Fibroblast of skin of abdomen (primary cell): ENCODE results near the gene RASA4B. TPM values are rescaled to one million over a fixed set of nuclear protein-coding genes. Genes with fewer than 3 reads are reported as not detected.
"Not testable (repeated sequence)": the region's sequence is repeated elsewhere in the genome, so short reads cannot be mapped to it uniquely, and the experiment has no call there.

Source experiments
- DNase-seq: peaks from one replicate; pipeline ENCODE4 v3.0.0-alpha.2; 2013
- polyA plus RNA-seq, 2 experiments: library from polyadenylated mRNA; unstranded; fragments of 120-200 nt; gene quantifications; one replicate each; pipeline ENCODE4 v1.2.1, GENCODE V29; 2013; ENCODE audit not compliant: insufficient read length in 2 of 2

The RASA4B gene
- polyA plus RNA-seq (2013, experiment 1 of 2; ENCODE audit: insufficient read length): 11.3 TPM
- 14.0 TPM for polyA plus RNA-seq (2013, experiment 2 of 2; ENCODE audit: insufficient read length)

DNA sequence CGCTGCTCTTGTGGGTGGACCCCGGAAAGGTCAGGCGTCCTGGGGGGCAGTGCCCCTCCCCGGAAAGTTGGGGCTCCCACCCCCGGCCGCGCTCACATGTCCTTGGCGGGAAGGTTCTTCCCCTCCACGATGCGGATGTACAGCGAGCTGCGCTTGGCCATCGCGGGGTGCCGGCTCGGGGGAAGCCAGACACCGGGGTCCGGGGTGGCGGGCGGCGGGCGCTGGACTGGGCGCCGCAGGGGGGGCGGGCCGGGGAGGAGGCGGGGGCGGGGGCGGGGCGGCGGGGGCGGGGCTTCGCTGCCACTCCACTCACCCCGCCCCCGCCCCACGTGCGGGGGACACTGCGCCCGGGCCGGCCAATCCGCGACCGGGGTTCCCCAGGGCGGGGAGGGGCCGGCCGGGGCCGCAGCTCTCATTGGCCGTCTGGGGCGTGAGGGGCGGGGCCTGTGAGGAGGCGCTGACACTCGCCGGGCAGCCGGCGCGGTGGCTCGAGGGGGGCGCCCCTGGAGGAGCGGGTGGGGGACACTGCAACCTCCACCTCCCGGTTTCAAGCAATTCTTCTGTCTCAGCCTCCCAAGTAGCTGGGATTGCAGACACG lies at the start of gene RASA4B:
TSS of gene RASA4B (minus strand) at position 228 of the 598 bp plus-strand sequence. CDS start at position 161, 67 bp downstream.
- peak; percentile 7 for DNase-seq

DNA sequence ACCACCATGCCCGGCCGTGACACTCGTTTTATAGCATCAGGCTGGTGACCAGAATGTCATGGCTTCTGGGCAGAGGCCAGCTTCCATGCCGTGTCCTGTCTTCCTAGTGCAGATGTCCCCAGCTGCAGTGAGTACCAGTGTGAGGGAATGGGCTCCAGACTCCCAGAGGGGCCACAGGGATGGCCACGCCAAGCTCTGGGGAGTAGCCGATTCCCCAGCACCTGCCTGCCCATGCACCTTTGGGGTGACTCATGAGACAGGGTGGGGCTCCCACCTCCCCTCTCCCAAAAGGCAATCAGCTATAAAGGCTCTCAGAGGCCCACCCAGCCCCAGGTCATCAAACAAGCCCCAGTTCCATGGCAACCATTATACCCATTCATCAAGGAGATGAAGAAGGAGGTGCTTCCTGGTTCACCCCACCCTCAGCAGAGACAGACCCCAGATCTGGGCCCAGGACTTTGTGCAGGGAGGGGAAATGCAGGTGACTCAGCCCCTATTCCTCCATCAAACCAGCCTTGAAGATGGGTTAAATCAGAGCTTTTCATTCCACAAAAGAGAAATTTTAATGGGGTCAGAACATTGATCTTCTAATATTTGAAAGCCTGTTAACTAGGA lies 33.3 kb upstream of the RASA4B start, which contains the start of gene SPDYE2:
TSS of gene SPDYE2 (plus strand) at position 419 of the 615 bp plus-strand sequence. CDS start 2,030 bp downstream, outside the sequence.
- DNase-seq: not testable (repeated sequence)

DNA sequence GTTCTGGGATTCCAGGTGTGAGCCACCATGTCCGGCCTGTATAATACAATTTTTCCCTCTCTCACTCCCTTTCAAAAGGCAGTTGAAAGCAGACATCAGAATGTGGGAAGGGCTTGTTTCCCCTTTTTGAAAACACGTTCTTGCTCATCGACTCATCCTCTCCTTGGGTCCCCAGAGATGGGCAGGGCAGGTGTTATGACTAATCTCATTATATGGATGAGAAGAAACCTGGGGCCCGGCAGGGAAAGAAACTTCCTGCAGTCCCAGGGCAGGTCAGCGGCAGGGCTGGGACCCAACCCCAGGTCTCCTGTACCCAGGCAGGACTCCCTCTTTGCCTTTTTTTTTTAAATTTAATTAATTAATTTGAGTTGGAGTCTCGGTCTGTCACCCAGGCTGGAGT lies 28.8 kb upstream of the RASA4B start:
- DNase-seq: not testable (repeated sequence)

DNA sequence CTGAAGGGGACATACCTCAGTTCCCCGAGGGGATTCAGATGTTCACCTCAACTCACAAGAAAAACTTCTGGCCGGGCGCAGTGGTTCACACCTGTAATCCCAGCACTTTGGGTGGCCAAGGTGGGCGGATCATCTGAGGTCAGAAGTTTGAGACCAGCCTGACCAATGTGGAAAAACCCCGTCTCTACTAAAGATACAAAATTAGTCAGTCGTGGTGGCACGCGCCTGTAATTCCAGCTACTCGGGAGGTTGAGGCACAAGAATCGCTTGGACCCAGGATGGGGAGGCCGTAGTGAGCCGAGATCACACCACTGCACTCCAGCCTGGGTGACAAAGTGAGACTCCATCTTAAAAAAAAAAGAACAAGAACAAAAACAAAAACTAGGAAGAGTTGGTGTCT lies 27.7 kb upstream of the RASA4B start:
- not testable (repeated sequence) for DNase-seq

DNA sequence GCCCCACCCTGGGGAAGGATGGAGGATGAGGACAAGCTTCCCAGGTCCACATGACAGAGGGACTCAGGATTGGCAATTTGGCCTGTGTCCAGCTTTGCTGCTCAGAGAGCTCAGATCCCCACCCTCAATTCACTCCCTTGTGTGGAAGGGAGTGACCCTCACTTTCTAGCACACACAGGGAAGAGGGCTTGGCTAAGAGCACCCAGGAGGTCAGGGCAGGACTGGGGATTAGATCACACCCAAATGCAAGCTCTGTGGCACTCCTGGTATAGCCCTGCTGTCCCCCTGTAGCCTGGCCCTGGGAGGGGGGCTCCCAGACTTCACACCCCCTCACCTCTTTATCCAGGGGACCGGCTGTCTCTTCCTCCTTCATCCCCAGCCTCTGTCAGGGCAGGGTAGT lies 26.8 kb upstream of the RASA4B start:
- DNase-seq: not testable (repeated sequence)

DNA sequence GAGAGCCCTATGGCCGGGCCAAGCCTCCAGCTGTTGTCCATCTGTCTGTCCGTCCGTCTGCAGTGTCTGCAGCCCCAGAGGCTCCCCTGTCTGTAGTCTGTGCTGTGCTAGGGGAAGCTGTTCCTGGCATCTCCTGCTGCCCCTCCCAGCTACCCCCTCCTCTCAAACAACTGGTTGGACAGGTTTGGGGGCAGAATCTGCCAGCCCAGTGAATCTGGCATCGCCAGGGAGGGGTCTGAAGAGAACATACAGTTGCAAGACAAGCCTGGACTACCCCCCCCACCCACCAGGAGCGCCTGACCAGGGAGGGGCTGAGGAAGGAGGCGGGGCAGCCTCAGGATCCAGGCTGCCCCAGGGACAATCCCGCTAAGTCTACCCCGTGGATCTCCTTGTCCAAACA lies 26.0 kb upstream of the RASA4B start, which contains the start of gene UPK3BL2:
TSS of gene UPK3BL2 (minus strand) at position 101 of the 400 bp plus-strand sequence. CDS start at position 41, 60 bp downstream.
- not testable (repeated sequence) for DNase-seq

DNA sequence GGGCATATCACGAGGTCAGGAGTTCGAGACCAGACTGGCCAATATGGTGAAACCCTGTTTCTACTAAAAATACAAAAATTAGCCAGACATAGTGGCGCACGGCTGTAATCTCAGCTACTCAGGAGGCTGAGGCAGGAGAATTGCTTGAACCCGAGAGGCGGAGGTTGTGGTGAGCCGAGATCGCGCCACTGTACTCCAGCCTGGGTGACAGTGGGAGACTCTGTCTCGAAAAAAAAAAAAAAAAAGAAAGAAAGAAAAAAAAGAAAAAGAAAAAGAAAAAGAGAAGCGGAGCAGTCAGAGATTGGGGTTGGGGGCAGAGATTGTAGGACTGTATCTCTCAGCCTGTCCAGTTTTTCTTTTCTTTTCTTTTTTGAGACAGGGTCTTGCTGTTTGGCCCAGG lies 25.2 kb upstream of the RASA4B start:
- DNase-seq: not testable (repeated sequence)

DNA sequence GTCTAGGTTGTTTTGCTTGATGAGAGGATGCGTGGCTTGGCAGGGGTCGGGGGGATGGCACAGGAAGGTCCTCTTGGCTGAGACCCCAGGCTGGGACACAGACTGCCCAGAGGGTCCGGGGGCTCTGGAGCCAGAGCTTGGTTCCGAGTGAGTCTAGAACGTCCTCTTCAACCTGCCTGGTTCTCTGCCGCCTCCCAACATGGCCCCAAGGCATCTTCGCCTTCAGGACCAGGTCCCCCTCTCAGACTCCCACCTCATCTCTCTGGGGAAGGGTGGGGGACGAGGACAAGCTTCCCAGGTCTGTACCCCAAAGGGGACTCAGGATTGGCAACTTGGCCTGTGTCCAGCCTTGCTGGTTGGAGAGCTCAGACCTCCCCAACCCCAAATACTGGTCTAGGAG lies 24.5 kb upstream of the RASA4B start:
- not testable (repeated sequence) for DNase-seq

DNA sequence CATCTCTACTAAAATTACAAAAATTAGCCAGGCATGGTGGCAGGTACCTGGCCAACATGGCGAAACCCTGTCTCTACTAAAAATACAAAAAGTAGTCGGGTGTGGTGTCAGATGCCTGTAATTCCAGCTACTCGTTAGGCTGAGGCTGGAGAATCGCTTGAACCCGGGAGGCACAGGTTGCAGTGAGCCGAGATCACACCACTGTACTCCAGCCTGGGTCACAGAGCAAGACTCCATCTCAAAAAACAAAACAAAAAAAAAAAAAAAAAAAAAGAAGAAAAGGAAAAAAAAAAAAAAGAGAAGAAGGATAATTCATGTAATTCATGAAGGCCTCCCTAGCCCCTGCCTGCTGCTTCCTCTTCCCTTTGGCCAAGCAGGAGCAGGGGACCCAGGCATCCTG lies 23.0 kb upstream of the RASA4B start:
- DNase-seq: not testable (repeated sequence)

DNA sequence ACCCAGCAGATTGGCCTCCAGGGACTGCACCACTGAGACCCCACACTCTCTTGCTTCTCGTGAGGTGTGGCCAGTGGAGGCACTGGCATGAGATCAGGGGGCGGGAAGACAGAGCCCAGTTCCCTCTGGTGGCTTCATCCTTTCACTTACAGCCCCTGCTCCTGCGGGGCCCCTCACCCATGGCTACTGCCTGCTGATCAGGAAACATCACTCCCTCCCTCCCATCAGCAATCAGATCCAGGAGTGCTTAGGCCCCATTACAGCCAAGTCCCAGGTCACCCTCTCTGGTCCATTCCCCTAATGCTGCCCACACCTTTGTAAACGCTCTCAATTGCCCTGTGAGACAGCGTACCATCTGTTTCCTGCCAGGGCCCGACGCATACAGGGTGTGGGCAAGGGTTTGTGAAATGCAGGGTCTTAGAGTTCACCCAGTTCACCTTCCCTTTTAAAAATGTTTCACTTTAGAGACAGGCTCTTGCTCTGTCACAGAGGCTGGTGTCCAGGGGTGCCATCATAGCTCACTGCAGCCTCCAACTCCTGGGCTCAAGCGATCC lies 17.6 kb upstream of the RASA4B start:
- not testable (repeated sequence) for DNase-seq

DNA sequence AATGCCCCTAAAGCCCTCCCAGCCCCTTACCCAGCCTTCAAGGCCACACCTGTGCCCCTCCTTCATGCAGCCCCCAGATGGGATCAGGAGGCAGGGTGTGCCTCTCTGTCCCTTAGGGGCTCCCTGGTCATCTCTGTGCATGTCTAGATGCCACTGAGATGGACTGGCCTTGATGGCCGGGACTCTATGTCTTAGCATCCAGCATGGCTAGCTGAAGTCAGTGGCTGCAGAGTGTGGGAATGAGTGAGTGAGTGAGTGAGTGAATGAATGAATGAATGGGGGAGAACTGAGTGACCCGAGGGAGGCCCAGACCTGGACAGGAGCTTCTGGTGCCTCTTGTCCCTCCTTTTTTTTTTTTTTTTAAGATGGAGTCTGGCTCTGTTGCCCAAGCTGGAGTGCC lies 14.6 kb upstream of the RASA4B start:
- DNase-seq: not testable (repeated sequence)

DNA sequence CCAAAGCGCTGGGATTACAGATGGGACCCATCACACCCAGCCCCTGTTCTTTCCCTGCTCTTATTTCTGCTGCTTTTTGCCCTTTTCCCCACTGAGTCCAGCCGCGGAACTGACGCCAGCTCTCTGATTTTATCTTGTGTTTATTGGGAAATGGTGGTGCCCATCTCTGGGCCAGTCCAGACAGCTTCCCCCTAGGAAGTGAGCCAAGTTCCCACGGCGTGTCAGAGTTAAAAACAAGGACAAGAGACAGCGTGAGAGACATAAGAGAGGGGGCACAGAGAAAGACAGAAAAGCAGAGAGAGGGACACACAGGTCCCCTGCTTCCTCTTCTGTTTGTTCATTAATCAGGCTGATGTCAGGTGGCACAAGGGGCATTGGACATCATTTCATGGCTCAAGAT lies 14.0 kb upstream of the RASA4B start:
- not testable (repeated sequence) for DNase-seq

DNA sequence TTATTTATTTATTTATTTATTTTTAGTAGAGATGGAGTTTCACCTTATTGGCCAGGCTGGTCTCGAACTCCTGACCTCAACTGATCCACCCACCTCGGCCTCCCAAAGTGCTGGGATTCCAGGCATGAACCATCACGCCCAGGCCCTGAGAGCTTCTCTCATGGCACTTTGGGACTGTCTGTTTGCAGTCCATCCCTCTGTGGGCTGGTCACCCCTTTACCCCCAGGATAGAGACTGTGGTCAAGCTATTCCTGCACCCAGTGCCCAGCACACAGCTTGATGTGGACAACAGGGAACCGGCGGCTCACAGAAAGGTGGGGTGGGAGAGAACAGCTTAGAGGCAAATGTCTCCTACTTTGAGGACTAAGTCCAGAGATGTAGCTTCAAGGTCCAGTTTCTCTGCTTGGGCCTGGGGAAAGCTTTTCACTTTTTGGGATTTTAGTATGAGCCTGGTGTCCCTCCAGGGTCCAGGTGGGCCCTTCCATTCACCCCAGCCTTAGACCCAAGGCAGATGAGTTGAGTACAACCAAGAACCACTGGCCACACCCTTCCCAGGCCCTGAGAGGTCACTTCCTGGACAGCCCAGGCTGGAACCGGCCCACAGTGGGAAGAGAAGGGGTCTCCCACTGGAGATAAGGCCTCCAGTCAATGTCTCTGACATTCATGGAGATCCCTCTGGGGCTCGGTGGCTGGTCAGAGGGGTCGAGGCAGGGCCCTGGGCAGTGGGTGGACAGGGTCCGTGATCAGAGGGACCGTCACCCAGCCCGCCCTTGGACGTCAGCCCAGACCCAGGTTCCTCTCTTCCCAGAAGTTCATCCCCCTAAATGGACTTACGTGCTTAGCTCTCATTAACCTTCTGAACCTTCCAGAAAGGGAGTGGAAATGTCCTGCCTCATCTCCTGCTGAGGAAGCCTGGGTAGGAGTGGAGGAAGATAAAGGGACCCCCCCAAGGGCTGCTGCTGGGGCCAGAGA lies 10.5 kb upstream of the RASA4B start:
- not testable (repeated sequence) for DNase-seq

DNA sequence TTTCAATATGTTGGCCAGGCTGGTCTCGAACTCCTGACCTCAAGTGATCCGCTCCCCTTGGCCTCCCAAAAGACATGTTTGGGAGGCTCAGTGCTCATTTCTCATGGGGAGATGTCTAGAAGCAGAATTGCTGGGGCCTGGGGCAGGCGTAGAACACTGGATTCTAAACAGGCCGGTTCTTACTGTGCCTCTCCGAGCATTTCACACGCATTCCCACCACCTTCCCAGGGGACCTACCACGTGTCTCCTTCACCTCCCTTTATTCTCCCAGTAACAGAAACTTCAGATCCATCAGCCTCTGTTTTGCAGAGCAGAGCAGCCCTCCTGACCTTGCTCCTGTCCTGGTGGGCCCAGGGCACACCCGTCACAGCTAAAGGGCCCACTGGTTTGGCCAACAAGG lies 9.6 kb upstream of the RASA4B start:
- DNase-seq: not testable (repeated sequence)

DNA sequence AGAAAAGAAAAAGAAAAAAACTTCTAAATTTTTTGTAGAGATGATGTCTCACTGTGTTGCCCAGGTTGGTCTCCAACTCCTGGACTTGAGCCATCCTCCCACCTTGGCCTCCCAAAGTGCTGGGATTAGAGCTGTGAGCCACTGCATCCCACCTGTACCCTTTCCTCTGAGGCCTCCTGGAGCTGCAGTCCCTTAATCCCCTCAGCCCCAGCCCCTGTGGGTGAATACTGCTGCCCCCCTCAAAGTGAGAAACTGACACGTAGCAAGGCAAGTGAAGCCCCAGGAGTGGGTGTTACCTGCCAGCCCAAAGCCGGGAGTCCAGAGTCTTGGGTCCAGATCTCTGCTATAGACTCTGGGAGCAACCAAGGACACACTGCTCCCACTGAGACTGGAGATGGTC lies 7.2 kb upstream of the RASA4B start:
- not testable (repeated sequence) for DNase-seq

DNA sequence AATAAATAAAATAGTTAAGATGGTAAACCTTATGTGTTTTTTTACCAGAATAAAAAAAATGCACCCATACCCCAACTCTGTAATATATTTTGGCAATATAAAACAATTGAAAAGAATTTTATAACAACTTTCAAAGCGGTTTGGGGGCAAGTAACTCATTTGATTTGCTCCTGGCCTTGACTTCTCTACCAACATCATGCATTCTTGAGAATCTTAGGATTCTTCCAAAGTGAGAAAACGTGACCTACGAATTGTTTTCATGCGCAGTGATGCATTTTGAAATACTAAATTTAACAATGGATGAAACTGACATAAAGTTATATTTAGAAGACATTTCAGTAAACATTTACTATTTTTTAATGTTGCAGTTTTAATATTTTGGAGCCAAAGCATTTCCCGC lies 3.2 kb upstream of the RASA4B start:
- not testable (repeated sequence) for DNase-seq

DNA sequence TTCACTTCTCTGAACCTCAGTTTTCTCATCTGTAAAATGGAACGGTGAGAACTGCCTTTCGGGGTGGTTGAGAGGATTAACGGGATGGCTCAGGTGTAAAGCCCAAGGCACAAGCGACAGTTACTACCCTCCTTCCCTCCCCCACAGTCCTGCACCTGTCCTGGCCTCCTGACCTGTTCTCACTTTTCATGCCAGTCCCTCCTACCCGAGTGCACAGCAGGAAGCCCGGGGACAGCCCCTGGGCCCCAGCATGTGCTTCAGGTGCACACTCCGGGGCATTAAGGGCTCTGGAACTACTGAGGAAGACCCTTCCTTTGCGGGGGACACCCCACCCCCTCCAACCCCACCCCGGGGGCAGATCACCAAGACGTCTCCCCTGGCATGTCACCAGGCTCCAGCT lies 626 bp downstream of the RASA4B start:
- DNase-seq: not testable (repeated sequence)

DNA sequence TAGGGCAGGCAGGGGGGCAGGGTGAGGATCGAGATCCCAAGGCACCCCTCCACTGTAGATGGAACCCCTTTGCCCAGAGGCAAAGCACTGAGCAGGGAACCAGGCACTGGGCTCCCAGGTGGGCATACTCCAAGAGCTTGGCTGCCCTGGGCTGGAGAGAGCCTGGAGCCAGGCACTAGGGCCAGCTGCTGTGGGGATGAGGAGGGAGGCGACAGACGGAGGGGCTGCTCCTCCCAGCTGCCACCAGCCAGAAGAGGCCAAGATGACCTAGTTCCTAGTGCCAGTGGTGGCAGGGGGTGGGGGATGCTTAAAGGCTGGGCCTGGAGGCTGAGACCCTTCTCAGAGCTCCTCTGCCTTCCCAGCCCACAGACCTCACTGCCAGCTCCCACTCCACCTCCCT lies 1.7 kb downstream of the RASA4B start:
- not testable (repeated sequence) for DNase-seq

DNA sequence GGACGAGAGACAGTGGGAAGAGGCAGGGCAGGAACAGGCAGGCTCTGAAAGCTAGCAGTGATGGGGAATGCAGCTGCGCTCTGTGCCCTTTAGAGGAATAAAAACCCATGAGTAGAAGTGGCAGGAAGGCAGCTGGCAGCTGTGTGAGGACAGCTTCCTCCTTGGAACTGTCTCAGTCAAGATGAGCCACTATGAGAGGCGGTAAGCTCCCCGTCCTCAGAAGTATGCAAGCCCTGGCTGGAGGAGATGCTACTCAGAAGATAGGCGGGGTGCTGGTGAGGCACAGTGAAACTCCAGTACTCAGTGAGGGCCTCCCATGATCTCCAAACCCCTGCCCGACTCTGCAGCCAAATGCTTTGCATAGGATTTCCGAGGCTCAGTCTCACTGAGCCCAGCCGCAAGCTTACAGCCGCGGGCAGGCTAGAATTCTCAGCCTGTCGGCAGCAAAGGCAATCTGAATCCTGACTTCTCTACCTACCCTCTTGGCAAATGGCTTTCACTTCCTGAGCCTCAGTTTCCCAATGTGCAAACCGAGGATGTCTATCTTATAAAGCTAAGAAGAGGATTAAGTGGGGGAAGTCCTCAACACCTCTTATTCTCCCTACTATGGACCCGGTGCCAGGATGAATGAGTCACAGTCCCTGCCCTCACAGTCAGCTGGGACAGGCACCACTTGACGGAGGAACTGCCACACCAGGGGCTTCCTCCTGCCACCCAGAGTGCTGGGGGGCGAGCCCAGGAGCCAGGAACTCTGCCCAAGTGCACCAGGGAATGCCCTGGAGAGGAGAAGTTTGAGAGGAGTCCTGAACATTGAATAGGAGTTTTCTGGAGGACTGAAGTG lies 2.5 kb downstream of the RASA4B start:
- DNase-seq: not testable (repeated sequence)

DNA sequence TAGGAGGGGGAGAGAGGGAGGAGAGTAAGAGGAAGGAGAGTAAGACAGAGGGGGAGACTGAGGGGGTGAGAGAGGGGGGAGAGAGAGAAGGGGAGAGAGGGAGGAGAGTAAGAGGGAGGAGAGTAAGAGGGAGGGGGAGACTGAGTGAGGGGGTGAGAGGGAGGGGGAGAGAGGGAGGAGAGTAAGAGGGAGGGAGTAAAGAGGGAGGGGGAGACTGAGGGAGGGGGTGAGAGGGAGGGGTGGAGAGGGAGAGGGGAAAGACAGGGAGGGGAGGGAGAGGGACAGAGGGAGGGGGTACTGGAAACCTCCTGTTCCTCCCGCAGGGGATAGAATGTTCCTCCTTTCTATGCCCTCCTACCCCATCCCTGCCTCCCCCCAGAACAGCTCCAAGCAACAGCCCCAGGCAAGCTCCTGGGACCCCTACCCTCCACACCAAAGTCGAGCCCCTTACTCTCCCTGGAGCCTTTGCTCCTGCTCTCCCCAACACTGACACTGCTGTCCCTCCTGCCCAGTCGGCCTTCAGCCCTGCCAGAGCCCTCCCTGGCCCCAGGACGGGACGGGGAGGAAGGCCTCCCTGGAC lies 4.8 kb downstream of the RASA4B start:
- DNase-seq: peak; percentile 93
